Measurements from ENCODE around the gene SLCO4A1.

SLCO4A1 gene

DNA sequence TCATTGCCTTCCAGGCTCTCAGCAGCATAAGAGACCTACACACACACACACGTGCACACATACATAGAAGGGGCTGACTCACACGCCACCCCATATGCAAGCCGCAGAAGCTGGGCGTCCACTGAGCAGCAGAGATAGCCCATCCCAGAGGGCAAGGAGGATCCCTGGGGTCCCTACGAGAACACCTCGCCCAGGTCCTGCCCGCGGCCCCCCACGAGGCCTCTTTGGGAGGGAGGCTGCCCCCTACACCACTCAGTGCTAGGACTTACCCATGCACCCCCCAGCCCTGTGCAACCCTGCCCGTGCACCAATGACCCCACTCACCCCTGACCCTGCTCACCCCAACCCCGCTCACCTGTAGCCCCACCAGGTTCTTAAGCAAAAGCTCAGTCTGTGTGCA is 45.8 kb downstream of the SLCO4A1 start:
- no peak for DNase-seq

DNA sequence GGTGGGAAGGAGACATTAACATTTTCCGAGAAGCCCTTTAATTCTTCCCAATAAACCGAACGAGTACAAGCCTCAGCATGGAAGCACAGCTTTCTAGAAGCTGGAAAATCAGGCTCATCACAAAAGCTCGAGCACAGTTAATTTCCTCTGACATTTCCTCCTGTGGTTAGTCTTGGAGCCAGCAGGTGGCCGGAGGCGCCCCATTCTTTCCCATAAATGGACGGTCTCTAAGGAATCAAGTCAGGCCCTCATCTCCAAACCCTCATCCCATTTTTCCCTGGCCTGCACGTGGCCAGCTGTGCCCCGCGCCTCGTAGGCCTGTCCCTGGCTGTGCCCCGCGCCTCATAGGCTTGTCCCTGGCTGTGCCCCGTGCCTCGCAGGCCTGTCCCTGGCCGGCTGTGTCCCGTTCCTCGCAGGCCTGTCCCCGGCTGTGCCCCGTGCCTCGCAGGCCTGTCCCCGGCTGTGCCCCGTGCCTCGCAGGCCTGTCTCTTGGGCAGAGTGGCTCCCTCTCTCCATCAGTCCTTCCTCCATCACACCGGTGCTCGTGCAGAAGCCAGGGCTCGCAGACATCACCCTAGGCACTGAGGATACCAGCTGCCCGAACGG is 46.7 kb downstream of the SLCO4A1 start:
- DNase-seq = no peak

- DNase-seq = no peak
Measured at GRCh38 chr20:62689861-62690260, 47.6 kb downstream of the SLCO4A1 start.

DNA sequence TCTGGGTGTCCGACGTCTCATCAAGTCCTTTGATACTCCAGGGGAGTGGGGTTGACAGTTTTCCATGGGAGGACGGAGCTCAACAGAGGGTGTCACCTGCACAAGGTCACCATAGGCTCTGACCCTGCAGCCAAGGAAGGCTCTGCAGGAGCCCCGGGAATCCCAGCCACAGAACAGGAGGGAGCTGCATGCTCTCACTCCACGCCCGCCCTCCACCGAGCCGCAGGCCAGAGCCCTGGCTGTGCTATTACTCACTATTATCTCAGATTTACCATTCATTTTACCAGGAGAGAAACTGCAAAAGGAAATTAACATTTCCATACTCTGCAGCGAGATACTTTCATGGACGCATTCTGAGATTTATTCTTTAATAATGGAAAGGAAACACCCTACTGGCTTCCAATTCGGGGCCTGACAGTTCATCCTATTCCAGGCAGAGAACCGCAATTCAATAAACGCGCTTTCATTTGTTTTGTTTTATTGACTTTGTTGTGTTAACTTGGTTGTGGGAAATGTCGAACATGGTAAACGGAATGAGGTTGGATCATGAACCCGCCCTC is 48.0 kb downstream of the SLCO4A1 start:
- DNase-seq = no peak

DNA sequence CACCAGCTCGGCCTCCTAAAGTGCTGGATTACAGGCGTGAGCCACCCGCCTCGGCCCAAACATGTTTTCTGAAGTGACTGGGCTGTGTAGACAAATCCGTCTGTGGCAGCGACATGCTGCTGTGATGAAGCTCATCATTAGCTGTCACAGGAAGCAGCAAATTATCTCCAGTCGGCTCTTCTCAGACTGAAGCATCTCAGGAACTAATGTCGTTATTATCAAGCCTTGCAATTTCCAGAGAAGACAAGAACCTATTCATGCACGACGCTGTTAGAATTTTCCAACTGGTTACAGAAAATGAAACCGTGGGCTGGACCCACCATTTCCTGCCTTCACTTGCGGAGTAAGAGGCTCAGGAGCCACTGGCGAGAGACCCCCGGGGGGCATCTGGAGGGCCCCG is 49.2 kb downstream of the SLCO4A1 start:
- no peak for DNase-seq

- DNase-seq = no peak
Measured at GRCh38 chr20:62692176-62692575, 49.9 kb downstream of the SLCO4A1 start.

DNA sequence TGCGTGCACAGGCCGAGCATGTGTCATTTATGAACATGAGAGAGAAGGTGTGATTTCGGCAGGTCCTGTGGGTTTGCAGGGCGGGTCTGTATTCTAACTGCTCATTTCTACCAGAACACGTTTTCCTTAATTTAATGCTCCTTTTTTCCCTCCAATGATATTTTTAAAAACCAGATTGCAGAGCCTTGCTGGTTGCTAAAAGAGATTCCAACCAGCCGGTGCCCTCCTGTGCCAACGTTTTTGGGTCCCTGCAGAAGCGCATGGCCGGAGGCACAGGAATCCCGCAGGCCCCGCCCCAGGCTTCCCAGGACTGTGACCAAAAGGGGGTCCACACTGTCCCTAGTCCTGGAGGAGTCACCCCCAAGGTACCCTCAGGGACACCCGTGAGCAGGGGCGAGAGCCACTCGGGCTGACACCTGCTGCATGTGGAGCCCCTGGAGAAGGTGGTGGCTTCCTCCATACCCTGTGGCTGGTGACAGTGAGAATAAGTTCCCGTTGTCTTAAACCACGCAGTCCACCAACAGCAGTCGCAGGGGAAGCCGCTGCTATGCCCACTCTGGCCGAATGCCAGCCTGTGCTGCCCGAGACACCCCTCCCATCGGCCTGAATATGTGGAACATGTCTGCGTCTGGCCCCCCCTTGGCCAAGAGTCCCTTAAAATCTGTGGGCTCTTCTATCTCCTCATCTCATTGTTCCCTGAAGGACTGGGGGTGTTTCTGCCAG is 50.7 kb downstream of the SLCO4A1 start:
- no peak for DNase-seq

- no peak for DNase-seq
Measured at GRCh38 chr20:62693524-62693922, 51.2 kb downstream of the SLCO4A1 start.

- no peak for DNase-seq
Measured at GRCh38 chr20:62694106-62694505, 51.8 kb downstream of the SLCO4A1 start.

GRCh38 chr20:62694868-62695267 is 52.6 kb downstream of the SLCO4A1 start:
- DNase-seq = peak; percentile 12

DNA sequence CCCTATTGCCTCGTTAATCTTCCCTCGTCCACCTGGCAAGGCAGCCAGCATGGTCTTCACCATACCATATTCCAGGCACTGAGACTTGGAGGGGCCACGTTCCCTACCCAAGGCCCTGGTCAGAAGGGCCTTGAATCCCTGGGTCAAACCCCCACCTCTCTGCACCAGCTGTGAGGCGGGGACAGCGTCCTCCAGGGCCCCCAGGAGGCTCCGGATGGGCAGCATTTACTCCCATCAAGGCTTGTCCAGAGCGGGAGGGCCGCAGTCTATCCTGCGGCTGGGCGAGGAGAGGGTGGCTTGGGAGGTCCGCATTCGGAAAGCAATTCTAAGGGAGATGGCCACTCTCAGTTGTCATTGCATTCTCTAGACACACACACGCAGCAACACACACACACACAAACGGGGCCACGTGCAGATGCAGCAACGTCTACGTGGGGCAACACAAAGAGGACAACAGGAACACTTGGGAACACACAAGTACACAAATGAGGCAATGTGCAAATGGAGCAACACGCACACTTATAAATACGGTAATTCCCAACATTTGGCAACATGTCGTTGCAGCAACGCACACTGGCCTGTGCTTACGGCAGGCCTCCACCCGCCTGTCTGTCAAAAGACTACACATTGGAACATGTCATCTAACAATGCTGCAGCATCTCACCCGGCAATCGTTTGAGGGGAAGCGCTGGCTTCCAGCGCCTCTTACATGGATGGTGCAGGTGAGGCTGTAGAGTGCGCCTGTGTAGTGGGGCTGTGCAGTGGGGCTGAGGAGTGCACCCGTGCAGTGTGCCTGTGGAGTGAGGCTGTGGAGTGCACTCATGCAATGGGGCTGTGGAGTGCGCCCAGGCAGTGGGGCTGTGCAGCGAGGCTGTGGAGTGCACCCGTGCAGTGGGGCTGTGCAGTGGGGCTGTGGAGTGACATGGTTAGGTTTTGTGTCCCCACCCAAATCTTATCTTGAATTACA is 53.4 kb downstream of the SLCO4A1 start:
- DNase-seq = no peak

- DNase-seq = no peak
Measured at GRCh38 chr20:62696434-62696957, 54.2 kb downstream of the SLCO4A1 start.

GRCh38 chr20:62696989-62697388 is 54.7 kb downstream of the SLCO4A1 start:
- no peak for DNase-seq

DNA sequence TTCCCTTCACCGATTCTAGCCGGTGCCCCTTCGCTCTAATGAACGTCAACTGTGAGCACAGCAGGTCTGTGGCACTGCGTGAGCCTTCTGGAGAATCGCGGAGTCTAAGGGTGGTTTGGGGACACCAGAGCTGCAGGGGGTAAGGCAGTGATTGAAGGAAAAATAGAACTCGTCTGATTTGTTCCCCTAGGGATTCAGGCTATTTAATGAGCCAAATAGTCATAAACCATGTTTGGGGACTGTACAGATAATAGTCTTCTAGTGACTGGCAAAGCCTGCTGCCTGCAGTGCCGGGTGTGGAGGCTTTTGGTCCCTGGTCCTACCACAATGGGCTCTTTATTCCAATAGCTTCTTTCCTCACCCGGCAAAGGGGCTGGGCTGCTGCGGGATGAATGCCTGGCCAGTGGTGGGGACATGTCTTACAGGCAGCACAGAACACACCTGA is 55.2 kb downstream of the SLCO4A1 start:
- DNase-seq = no peak

DNA sequence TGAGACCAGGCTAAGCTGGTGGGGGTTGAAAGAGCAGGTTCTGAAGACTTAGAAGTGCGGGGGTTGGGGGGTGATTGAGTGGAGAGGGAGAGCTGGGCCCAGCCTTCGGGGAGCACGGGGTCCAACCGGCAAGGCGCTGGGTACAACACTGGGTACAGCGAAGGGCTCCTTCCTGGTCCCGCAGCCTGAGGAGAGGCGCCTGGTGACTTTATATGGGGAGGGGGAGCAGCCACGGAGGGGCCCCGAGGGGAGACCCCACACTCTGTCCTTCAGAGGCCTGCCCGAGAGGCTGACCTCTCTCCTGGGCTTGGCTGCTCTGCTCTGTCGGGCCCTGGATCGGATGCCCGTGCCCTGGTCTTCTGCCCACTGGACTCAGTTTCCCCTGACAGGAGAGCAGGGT is 55.9 kb downstream of the SLCO4A1 start:
- no peak for DNase-seq

- DNase-seq = no peak
Measured at GRCh38 chr20:62699296-62699695, 57.0 kb downstream of the SLCO4A1 start.

DNA sequence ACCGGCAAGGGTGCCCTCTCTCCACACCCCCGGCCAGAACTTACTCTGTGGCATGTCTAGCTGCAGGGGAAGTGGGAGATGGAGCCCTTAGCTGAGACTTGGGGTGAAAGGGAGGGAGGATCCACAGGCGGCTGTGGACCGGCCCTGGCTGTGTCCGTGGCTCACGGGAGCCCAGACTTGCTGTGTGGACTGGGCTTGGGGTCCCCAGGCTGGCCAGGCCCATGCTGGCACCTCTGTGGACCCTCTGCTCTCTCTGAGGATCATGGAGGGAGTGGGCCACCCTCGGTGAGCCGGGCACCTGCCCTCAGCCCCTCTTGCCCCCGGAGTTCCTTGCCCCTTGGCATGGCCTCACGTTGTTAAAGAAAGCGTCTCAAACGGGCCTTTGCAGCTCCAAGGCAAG is 57.4 kb downstream of the SLCO4A1 start:
- DNase-seq = no peak

GRCh38 chr20:62700261-62700930 is 58.1 kb downstream of the SLCO4A1 start:
- DNase-seq = no peak

DNA sequence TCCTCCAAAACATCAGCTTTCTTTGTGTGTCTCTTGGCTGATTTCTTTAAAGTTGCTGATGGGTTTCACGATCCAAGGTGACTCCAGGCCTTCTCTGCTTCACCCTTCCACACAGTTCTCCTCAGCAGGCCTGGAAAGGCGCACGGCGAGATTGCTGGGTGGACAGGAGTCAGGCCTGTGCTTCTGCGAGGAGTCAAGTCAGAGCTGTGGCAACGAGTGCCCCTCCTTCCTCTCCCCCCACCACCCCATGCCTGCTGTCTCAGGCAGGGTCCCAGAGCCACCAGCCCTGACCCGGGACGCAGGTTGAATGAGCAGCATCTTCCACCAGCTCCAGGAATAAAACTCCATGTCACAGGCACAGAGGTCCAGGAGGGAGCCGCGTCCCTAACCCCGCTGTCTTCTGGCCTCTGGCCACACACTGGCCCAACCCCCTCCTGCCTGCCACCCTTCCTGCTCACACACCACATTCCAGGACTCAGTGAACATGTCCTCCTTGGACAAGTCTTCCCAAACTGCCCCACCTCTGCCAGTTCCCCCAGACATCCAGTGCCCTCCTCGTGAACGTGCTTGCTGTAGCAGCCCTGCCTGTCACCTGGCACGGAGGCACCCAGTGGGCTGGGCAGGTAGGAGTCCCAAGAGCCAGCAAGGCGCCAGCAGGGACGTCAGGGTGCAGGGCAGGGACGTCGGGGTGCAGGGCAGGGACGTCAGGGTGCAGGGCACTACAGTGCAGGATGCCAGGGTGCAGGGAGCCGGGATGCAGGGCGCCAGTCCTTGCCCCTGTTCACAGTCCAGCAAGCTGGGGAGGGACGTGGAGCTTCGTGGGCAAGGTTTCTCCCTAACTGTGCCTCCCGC is 59.1 kb downstream of the SLCO4A1 start:
- no peak for DNase-seq

DNA sequence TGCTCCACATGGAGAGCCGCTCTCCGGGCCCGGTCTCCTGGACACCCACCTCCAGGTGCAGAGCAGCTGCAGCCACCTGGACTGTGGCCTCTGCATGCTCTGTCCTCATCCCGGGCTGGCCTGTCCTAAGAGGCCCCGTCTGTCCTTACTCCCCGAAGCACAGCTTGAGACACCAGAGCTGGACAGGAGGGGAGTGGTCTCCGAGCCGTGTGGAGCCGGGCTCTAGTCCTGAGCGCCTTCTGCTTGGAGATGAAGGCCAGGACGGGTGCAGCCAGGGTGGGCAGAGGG is 59.7 kb downstream of the SLCO4A1 start:
- DNase-seq = no peak
